Small intestine (tissue), 7 donors: Measurements from ENCODE around the gene CALCOCO1. TPM values are rescaled to one million over a fixed set of nuclear protein-coding genes. Genes with fewer than 3 reads are reported as not detected.

Experiments used
- DNase-seq, 2 donors: peaks; one replicate each; pipeline versions ENCODE4 v3.0.0 to v3.0.0-alpha.2; 2013
- FAIRE-seq: peaks from 2 replicates; lab custom pipeline; 2012; peaks lifted over from hg19 to GRCh38; lab: Jason Lieb, UNC
- H3K27ac ChIP-seq, 3 donors: one replicate each; pipeline ENCODE4 v1.5.1; 2013; ENCODE audit warnings: low read length in 2 of 3, mild to moderate bottlenecking in 2 of 3, control low read depth in 1 of 3, inconsistent platforms in 1 of 3, low read depth in 1 of 3, moderate library complexity in 1 of 3
- H3K27me3 ChIP-seq, 3 donors: one replicate each; pipeline ENCODE4 v1.6.1; 2013; ENCODE audit warnings: low read length in 3 of 3, inconsistent platforms in 1 of 3; ENCODE audit not compliant: control insufficient read depth in 3 of 3, insufficient read depth in 3 of 3
- H3K36me3 ChIP-seq, 3 donors: one replicate each; pipeline ENCODE4 v1.6.1; 2013; ENCODE audit warnings: low read length in 3 of 3, inconsistent platforms in 1 of 3, low read depth in 1 of 3, mild to moderate bottlenecking in 1 of 3, moderate library complexity in 1 of 3; ENCODE audit not compliant: control insufficient read depth in 3 of 3, insufficient read depth in 2 of 3
- H3K4me1 ChIP-seq, 3 donors: one replicate each; pipeline ENCODE4 v1.6.1; 2013; ENCODE audit warnings: low read length in 2 of 3, inconsistent platforms in 1 of 3, low read depth in 1 of 3, mild to moderate bottlenecking in 1 of 3, moderate library complexity in 1 of 3; ENCODE audit not compliant: control insufficient read depth in 3 of 3, insufficient read depth in 2 of 3
- H3K4me3 ChIP-seq, 3 donors: one replicate each; pipeline ENCODE4 v1.5.1; 2013; ENCODE audit warnings: low read length in 3 of 3, control low read depth in 1 of 3, inconsistent platforms in 1 of 3, low read depth in 1 of 3, mild to moderate bottlenecking in 1 of 3, moderate library complexity in 1 of 3
- H3K9me3 ChIP-seq, 2 donors: one replicate each; pipeline ENCODE4 v1.6.1; 2013; ENCODE audit warnings: low read depth in 1 of 2, low read length in 1 of 2; ENCODE audit not compliant: control insufficient read depth in 2 of 2, insufficient read depth in 1 of 2
- WGBS, 3 donors: extraction: QIAGEN DNeasy Blood & Tissue Kit; methylation state at CpG; one replicate each; pipeline ENCODE4 v1.1.7; 2013; 5-methylcytosine and 5-hydroxymethylcytosine counted together
- polyA plus RNA-seq, 4 donors: library from polyadenylated mRNA; stranded (reverse) in 3 of 4; unstranded in 1 of 4; fragments of 200-250 nt in 3 of 4; fragments of 120-200 nt in 1 of 4; gene quantifications; one replicate each; pipeline versions ENCODE4 v1.2.1 to v1.2.3, GENCODE V29; 2013
- donor health status: healthy with polysubstance abuse.
- donor health status: control.
- donor health status: control.
- donor health status: Bipolar disorder and iron deficiency.
- donor health status: healthy.

The CALCOCO1 gene
- polyA plus RNA-seq, 4 donors, result 45.1 to 81.3 (median 46.6) TPM

- Histone ChIP-seq H3K4me3 (peak overlapping the region in 2 of 3 donors; percentile 8 to 31), H3K36me3 (no peaks in the 10 kb centered on the region), H3K27me3 (peaks cover 0 to 89% (median 38%) of the 10 kb centered on the region in 3 donors), H3K27ac (no peak overlapping the region), H3K9me3 (peaks cover 0 to under 1% of the 10 kb centered on the region in 2 donors), H3K4me1 (peaks cover 0 to 23% (median 4%) of the 10 kb centered on the region in 3 donors)
- FAIRE-seq (no peak), DNase-seq (no peak)
- WGBS, 3 donors, result 12 to 25% (median 18%) methylated on average over 24 of the region's 24 CpGs
These were observed 30.5 kb downstream of the CALCOCO1 start for GRCh38 chr12:53696655-53697331.

DNA sequence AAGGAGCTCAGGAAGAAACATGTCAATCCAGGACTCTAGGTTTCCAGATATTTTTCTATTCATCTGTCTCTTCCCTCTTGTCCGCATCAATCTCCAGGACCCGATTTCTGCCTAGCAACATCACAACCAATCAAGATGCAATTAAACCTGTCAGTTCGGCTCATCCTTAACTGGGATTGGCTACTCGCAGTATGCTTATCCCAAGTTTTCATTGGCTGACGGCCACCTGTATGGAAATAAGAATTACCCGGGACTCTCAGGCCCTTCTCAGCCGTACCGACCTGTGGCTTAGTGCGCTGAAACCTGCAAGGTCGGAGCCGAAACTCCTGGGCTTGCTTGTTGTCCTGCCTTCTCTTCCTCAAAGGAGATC is 31.0 kb downstream of the CALCOCO1 start:
- Histone ChIP-seq H3K4me3 (peak overlapping the region in 1 of 3 donors; percentile 31), H3K9me3 (peaks cover 0 to 3% of the 10 kb centered on the region in 2 donors), H3K27ac (no peak overlapping the region), H3K27me3 (peaks cover 0 to 85% (median 38%) of the 10 kb centered on the region in 3 donors), H3K4me1 (peaks cover 0 to 23% (median 4%) of the 10 kb centered on the region in 3 donors), H3K36me3 (no peaks in the 10 kb centered on the region)
- peak; percentile 86 to 97 for DNase-seq
- peak; percentile 62 for FAIRE-seq
- WGBS, 3 donors, result 3 to 4% (median 4%) methylated on average over 11 of the region's 11 CpGs

GRCh38 chr12:53695152-53696145 is 31.8 kb downstream of the CALCOCO1 start:
- Histone ChIP-seq H3K4me1 (peaks cover 0 to 23% (median 4%) of the 10 kb centered on the region in 3 donors), H3K36me3 (no peaks in the 10 kb centered on the region), H3K4me3 (peak overlapping the region in 2 of 3 donors; percentile 12 to 35), H3K27me3 (peaks cover 0 to 83% (median 40%) of the 10 kb centered on the region in 3 donors), H3K27ac (no peak overlapping the region), H3K9me3 (peaks cover 0 to 3% of the 10 kb centered on the region in 2 donors)
- 2 to 5% (median 3%) methylated on average over 50 to 57 of the region's 57 CpGs for WGBS, 3 donors
- DNase-seq, result peak; percentile 40 to 61
- no peak for FAIRE-seq

GRCh38 chr12:53694756-53695151 is 32.5 kb downstream of the CALCOCO1 start:
- Histone ChIP-seq H3K9me3 (peaks cover 0 to 3% of the 10 kb centered on the region in 2 donors), H3K27ac (no peak overlapping the region), H3K27me3 (peaks cover 0 to 81% (median 38%) of the 10 kb centered on the region in 3 donors), H3K4me1 (peaks cover 0 to 23% (median 4%) of the 10 kb centered on the region in 3 donors), H3K36me3 (no peaks in the 10 kb centered on the region), H3K4me3 (peak overlapping the region in 1 of 3 donors; percentile 35)
- FAIRE-seq (no peak), DNase-seq (no peak)
- 31 to 35% (median 35%) methylated on average over 15 to 16 of the region's 16 CpGs for WGBS, 3 donors

DNA sequence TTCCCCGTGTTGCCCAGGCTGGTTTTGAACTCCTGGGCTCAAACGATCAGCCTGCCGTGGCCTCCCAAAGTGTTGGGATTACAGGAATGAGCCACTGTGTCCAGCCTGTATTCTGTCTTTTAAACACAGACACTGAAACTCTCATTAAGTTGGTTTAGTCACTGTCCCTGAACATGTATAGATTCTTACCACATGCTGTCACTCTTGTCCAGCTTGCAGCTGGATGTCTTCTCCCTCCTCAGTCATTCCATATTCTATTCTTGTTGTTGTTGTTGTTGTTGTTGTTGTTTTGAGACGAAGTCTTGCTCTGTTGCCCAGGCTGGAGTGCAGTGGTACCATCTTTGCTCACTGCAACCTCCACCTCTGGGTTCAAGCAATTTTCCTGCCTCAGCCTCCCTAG is 39.1 kb downstream of the CALCOCO1 start:
- 72 to 79% (median 79%) methylated on average over 4 of the region's 4 CpGs for WGBS, 3 donors
- no peak for FAIRE-seq
- peaks cover 0 to 17% (median 2%) of the 10 kb centered on the region in 3 donors for H3K27me3 ChIP-seq

GRCh38 chr12:53686436-53686835 is 40.8 kb downstream of the CALCOCO1 start:
- peaks cover 0 to 4% (median 2%) of the 10 kb centered on the region in 3 donors for H3K27me3 ChIP-seq
- no peaks in the 10 kb centered on the region for H3K36me3 ChIP-seq
- no peaks in the 10 kb centered on the region for H3K4me1 ChIP-seq
- FAIRE-seq (no peak), DNase-seq (no peak)
- WGBS, 3 donors, result 57 to 76% (median 70%) methylated on average over 3 of the region's 3 CpGs
- no peak overlapping the region for H3K4me3 ChIP-seq
- H3K9me3 ChIP-seq, result no peaks in the 10 kb centered on the region
- no peak overlapping the region for H3K27ac ChIP-seq

More for the DNA sequence above, 39.1 kb downstream of the CALCOCO1 start:
- DNase-seq, result no peak
- peaks cover 0 to 3% of the 10 kb centered on the region in 2 donors for H3K9me3 ChIP-seq
- no peaks in the 10 kb centered on the region for H3K4me1 ChIP-seq
- no peaks in the 10 kb centered on the region for H3K36me3 ChIP-seq
- H3K4me3 ChIP-seq, result no peak overlapping the region
- no peak overlapping the region for H3K27ac ChIP-seq

- no peaks in the 10 kb centered on the region for H3K9me3 ChIP-seq
- H3K36me3 ChIP-seq, result no peaks in the 10 kb centered on the region
- H3K27ac ChIP-seq, result no peak overlapping the region
- DNase-seq (no peak), FAIRE-seq (no peak)
- H3K4me1 ChIP-seq, result no peaks in the 10 kb centered on the region
- 75 to 78% (median 78%) methylated on average over 3 of the region's 3 CpGs for WGBS, 3 donors
- H3K27me3 ChIP-seq, result peaks cover 0 to 4% (median 0%) of the 10 kb centered on the region in 3 donors
- no peak overlapping the region for H3K4me3 ChIP-seq
These were observed 42.5 kb downstream of the CALCOCO1 start for GRCh38 chr12:53684654-53685220.

GRCh38 chr12:53683983-53684382 is 43.3 kb downstream of the CALCOCO1 start:
- H3K36me3 ChIP-seq, result no peaks in the 10 kb centered on the region
- no peak overlapping the region for H3K4me3 ChIP-seq
- peaks cover 0 to 12% (median 0%) of the 10 kb centered on the region in 3 donors for H3K27me3 ChIP-seq
- DNase-seq (no peak), FAIRE-seq (no peak)
- WGBS, 3 donors, result 94 to 95% (median 95%) methylated on average over 9 of the region's 9 CpGs
- H3K9me3 ChIP-seq, result no peaks in the 10 kb centered on the region
- no peak overlapping the region for H3K27ac ChIP-seq
- no peaks in the 10 kb centered on the region for H3K4me1 ChIP-seq
